GM23248 (cell line): ENCODE results near the gene HDAC4.

Experiments used
- EZH2 ChIP-seq: fragments of 200-600 bp; sonication (generic); IDR thresholded peaks from 2 replicates; pipeline ENCODE4 v1.6.1; 2018; ENCODE audit warnings: antibody characterized with exemption, mild to moderate bottlenecking; ENCODE audit not compliant: insufficient read depth, poor library complexity, severe bottlenecking
- EZH2phosphoT487 ChIP-seq: fragments of 200-600 bp; sonication (generic); IDR thresholded peaks from 2 replicates; pipeline ENCODE4 v1.6.1; 2018; ENCODE audit warnings: antibody characterized with exemption, moderate library complexity, mild to moderate bottlenecking, low read depth; ENCODE audit not compliant: insufficient read depth

GRCh38 chr2:239431536-239431935 lies 30.7 kb upstream of the HDAC4 start:
- TF ChIP-seq EZH2 (no peak), EZH2phosphoT487 (no peak)
